GM21529 (cell line): ENCODE data around the gene SYNGAP1.
"Not testable (repeated sequence)": the region's sequence is repeated elsewhere in the genome, so short reads cannot be mapped to it uniquely, and the experiment has no call there.

ENCODE experiments used
- ATAC-seq: cut with Tn5 transposase; IDR thresholded peaks from one replicate; pipeline ENCODE4 v1.9.1; 2021; ENCODE audit not compliant: unreplicated experiment

Gene SYNGAP1

DNA sequence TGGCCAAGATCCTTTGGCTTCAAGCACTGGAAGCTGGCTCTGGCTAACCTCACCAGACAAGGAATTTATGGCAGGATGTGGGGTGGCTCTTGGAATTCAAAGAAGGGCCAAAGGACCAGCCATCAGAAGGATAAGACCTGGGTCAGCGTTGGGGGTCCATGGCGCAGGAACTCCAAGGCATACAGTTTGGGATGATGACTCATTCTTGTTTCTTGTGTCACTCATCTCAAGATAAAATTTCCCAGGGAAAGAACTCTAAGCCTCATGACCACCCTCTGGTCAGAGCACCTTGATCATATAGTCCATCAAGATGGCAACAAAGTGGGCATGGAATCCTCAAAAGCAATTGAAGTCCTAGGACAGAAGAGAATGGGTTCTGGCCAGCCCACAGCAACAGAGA is 39.4 kb downstream of the SYNGAP1 start:
- no peak for ATAC-seq

DNA sequence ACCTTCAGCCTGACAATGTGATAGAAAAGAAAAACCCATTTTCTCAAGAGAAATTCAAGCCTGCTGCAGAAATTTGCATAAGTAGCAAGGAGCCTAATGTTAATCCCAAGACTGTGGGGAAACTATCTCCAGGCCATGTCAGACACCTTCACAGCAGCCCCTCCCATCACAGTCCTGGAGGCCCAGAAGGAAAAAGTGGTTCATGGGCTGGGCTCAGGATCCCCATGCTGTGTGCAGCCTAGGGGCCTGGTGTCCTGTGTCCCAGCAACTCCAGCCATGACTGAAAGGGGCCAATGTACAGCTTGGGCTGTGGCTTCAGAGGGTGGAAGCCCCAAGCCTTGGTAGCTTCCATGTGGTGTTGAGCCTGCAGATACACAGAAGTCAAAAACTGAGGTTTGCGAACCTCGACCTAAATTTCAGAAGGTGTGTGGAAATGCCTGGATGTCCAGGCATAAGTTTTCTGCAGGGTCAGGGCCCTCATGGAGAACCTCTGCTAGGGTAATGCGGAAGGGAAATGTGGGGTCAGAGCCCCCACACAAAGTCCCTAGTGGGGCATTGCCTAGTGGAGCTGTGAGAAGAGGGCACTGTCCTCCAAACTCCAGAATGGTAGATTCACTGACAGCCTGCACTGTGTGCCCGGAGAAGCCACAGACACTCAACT is 46.3 kb downstream of the SYNGAP1 start:
- no peak for ATAC-seq

DNA sequence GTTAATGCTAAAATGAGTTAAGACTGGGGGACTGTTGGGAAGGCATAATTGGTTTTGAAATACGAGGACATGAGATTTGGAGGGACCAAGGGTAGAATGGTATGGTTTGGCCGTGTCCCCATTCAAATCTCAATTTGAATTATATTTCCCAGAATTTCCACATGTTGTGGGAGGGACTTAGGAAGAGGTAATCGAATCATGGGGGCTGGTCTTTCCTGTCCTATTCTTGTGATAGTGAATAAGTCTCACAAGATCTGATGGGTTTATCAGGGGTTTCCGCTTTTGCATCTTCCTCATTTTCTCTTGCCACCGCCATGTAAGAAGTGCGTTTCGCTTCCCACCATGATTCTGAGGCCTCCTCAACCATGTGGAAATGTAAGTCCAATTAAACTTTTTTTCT is 47.2 kb downstream of the SYNGAP1 start:
- no peak for ATAC-seq

DNA sequence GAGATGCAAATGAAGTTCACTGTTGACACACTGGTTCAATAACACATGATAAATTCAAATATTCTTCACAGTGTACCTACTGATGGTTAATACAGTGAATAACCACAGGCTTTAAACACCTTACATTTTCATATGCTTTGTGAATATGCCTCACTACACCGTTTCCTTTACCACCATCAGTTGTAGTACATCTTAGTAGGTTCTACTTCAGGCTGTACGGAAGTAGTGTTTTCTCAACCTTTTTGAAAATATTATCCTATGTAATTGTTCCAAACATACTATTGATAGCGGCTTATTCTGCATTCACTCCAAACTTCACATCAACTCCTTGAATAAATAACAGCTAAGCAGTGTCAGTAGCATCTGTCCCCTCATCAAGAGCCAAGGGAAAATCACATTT is 49.8 kb downstream of the SYNGAP1 start:
- ATAC-seq, result no peak

DNA sequence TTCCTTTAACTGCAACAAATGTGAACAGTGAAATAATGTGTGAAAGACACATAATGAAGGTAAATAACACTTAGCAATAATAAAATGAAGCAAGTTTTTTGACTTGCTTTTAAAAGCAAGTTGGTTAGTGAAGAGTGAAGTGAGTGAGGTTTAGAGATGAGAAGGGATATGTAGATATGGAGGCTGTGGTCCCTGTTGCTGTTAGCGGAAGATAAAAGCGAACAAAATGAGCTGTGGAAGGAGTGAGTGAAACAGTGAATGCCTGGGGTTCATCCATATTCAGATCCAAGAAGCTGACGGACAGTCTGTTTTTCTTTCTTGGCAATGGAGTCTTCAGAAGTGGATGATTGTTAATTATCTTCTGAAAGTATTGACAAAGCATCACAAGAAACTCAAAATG is 58.0 kb downstream of the SYNGAP1 start:
- ATAC-seq, result no peak

DNA sequence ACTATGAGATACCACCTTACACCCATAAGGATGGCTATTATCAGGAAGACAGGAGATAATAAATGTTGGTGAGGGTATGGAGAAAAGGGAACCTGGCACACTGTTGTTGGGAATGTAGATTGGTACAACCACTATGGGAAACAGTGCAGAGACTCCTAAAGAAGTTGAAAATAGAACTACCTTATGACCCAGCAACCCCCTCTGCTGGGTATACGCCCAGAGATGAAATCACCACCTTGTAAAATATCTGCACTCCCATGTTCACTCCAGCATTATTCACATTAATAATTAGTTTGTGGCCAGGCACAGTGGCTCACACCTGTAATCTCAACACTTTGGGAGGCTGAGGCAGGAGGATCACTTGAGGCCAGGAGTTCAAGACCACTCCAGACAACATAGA is 61.3 kb downstream of the SYNGAP1 start:
- no peak for ATAC-seq

DNA sequence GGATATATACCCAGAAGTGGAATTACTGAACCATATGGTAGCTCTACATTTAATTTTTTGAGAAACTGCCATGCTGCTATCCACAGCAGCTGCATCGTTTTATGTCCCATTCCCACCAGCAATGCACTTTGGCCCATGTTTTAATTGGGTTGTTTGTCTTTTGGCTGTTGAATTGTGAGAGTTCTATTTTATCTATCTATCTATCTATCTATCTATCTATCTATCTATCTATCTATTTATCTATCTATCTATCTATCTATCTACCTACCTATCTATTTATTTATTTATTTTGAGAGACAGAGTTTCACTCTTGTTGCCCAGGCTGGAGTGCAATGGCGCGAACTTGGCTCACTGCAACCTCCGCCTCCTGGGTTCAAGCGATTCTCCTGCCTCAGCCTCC is 62.8 kb downstream of the SYNGAP1 start:
- ATAC-seq, result not testable (repeated sequence)

DNA sequence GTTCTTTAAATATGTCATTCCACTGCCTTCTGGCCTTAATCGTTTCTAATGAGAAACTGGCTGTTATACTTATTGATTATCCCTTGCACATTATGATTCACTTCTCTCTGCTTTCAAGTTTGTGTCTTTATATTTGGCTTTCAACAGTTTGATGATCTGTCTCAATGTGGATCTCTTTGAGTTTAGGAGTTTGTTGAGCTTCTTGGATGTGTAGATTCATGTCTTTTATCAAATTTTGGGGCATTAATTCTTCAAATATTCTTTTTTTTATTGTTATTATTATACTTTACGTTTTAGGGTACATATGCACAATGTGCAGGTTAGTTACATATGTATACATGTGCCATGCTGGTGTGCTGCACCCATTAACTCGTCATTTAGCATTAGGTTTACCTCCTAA is 63.8 kb downstream of the SYNGAP1 start:
- no peak for ATAC-seq

DNA sequence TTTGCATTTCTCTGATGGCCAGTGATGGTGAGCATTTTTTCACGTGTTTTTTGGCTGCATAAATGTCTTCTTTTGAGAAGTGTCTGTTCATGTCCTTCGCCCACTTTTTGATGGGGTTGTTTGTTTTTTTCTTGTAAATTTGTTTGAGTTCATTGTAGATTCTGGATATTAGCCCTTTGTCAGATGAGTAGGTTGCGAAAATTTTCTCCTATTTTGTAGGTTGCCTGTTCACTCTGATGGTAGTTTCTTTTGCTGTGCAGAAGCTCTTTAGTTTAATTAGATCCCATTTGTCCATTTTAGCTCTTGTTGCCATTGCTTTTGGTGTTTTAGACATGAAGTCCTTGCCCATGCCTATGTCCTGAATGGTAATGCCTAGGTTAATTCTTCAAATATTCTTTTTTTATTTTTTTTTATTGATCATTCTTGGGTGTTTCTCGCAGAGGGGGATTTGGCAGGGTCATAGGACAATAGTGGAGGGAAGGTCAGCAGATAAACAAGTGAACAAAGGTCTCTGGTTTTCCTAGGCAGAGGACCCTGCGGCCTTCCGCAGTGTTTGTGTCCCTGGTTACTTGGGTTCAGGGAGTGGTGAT is 64.9 kb downstream of the SYNGAP1 start:
- not testable (repeated sequence) for ATAC-seq

DNA sequence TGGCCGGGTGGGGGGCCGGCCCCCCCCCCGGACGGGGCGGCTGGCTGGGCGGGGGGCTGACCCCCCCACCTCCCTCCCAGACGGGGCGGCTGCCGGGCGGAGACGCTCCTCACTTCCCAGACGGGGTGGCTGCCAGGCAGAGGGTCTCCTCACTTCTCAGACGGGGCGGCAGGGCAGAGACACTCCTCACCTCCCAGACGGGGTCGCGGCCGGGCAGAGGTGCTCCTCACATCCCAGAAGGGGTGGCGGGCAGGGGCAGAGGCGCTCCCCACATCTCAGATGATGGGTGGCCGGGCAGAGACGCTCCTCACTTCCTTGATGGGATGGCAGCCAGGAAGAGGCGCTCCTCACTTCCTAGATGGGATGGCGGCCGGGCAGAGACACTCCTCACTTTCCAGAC is 65.8 kb downstream of the SYNGAP1 start:
- not testable (repeated sequence) for ATAC-seq

DNA sequence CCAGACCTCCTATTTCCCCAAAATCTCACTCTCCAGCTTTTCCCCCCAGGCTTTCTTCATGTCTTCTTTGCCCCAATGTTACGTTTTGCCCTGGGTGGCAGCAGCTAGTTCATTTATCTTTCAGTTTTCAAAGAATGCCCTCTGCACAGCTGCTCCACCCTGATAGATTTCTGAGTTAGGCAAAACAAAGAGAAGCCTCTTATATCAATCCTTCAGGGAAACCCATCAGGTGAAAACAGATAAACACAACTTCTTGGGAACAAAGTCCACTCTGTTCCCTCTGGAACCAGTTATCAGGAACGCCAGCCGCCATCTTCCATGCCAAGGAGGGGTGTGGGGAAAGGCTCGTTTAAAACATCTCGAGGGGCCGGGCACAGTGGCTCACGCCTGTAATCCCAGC is 68.5 kb downstream of the SYNGAP1 start:
- no peak for ATAC-seq

DNA sequence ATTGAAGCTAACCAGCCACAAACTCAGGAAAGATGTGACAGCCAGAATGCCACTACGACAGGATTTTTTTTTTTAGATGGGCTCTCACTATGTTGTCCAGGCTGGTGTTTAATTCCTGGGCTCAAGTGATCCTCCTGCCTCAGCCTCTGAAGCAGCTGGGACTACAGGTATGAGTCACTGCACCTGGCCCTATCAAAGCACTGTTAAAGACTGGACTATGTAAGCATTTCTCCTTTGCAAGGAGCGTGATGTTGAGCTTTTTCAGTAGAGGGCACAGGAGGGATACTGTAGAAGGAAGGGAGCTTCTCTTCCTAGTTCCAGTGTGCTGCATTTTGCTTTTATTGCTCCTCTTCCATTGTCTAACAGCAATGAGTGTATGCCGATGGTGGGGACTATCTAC is 70.3 kb downstream of the SYNGAP1 start:
- no peak for ATAC-seq

DNA sequence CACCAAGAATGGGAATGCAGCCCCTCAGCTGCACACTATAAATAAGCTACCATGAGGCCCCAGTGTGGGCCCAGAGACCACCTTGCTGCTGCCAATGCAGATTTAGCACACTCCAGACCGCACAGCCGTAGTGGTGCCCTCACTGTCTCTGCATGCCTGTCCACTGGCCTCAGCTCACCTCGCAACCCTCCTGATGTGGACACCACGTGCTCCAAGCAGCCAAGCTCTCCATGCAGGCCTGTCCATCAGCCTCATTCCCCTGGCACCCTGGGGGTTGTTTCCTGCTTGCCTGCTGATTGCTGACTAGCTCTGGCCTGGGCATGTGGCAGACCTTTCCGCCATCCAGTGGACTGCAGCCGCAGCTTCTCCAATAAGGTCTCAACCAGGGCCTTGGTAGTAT is 70.8 kb downstream of the SYNGAP1 start:
- ATAC-seq, result no peak

DNA sequence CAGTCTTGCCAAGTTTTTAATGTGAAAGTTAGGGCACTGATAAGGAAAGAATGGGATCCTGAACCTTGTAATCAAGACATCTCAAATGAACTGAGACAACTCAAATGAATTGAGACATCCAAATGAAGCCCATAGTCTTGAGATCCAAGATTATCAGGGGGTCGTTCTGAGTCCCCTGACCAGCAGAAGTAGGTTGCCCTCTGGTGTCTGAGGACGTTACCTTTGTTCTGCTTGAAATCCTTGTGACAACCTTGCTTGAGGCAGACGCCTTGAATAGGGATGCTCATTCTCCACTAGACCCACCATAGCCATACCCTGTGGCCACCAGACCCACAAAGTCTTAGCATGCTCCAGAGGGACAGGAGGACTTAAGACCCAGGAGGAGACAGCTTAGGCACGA is 72.2 kb downstream of the SYNGAP1 start:
- no peak for ATAC-seq

DNA sequence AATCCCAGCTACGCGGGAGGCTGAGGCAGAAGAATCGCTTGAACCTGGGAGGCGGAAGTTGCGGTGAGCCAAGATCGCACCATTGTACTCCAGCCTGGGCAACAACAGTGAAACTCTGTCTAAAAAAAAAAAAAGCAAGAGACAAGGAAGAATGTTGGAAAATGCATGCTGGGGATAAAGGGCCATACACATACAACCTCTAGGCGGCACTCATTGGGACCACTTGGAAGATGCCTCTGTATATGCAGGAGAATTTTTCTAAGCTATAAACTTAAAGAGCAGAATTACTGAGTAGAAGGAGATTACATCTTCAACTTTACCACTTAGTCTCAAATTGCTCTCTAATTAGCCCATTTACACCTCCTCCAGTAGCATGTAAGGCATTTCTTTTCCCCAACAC is 77.3 kb downstream of the SYNGAP1 start:
- ATAC-seq, result no peak

DNA sequence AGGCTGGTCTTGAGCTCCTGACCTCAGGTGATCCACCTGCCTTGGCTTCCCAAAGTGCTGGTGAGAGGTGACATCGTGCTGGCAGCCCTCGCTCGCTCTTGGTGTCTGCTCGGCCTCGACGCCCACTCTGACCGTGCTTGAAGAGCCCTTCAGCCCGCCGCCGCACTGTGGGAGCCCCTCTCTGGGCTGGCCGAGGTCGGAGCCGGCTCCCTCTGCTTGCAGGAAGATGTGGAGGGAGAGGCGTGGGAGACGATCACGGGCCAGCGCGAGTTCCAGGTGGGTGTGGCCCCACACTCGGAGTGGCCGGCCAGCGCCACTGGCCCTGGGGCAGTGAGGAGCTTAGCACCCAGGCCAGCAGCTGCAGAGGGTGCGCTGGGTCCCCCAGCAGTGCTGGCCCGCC is 82.6 kb downstream of the SYNGAP1 start:
- ATAC-seq, result no peak

DNA sequence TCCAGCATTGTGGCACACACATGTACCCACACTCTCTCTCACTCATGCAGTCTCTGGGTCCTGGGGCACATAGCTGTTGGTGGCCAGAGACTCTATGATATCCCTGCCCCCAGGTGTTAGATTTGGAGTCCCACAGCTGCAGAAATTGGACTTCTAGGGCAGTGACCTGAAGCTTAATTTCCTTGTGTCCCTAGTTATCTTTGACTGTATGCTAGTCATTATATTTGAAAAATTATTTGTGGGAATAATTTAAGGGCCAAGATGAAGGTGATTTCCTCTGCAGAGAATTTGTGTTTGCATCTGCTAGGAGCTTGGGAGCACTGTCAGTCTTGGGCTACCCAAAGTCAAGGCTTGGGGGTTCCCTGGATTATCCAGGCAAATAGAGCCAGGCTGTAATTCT is 84.6 kb downstream of the SYNGAP1 start:
- ATAC-seq, result no peak
